AG04450 (cell line): ENCODE data around the gene LLGL2. TPM values are rescaled to one million over a fixed set of nuclear protein-coding genes. Genes with fewer than 3 reads are reported as not detected.

Source experiments
- CTCF ChIA-PET: fragments of 300-600, 350-600 bp; formaldehyde crosslinking; extraction: SDS; loops from one replicate; lab custom pipeline; 2022; ENCODE audit warnings: antibody characterized with exemption, inconsistent platforms; lab: Charles Lee
- POLR2A ChIA-PET: fragments of 350-600 bp; formaldehyde crosslinking; extraction: SDS; loops from one replicate; lab custom pipeline; 2021; ENCODE audit warnings: antibody characterized with exemption, inconsistent platforms; lab: Yijun Ruan, JAX
- DNase-seq: peaks from one replicate; pipeline ENCODE4 v3.0.0-alpha.2; 2011; ENCODE audit warnings: low read depth, low spot score
- H3K27ac ChIP-seq: one replicate; pipeline ENCODE4 v1.5.1; 2012; ENCODE audit warnings: low read depth, low read length, control low read depth
- H3K27me3 ChIP-seq: one replicate; pipeline ENCODE4 v1.6.0; 2012; ENCODE audit warnings: low read length; ENCODE audit not compliant: control insufficient read depth, insufficient read depth
- H3K4me3 ChIP-seq: 2 replicates; pipeline ENCODE4 v1.5.1; 2011; ENCODE audit warnings: mild to moderate bottlenecking, low read depth, low read length, control low read depth
- H3K9me3 ChIP-seq: 2 replicates; pipeline ENCODE4 v1.5.1; 2012; ENCODE audit warnings: low read length; ENCODE audit not compliant: control insufficient read depth, insufficient read depth
- CTCF ChIP-seq: IDR thresholded peaks from 2 replicates; pipeline ENCODE4 v1.5.1; 2011; ENCODE audit warnings: low read depth, low read length, control low read depth, inconsistent platforms
- polyA plus RNA-seq: library from polyadenylated mRNA; depleted of rRNA; stranded (reverse); fragments of >200 nt; gene quantifications from 2 replicates; pipeline ENCODE4 v1.2.3, GENCODE V29; 2011

LLGL2 gene
- polyA plus RNA-seq, 1 experiment, result 0.24 TPM

GRCh38 chr17:75584849-75585175, 59.3 kb downstream of the LLGL2 start:
- no peak for DNase-seq
- POLR2A ChIA-PET, result no interaction called here
- no peak overlapping the region for H3K27ac ChIP-seq
- peaks cover 12% of the 10 kb centered on the region for H3K9me3 ChIP-seq
- no peak for TF ChIP-seq CTCF
- H3K27me3 ChIP-seq, result peaks cover 26% of the 10 kb centered on the region
- H3K4me3 ChIP-seq, result no peak overlapping the region
- CTCF ChIA-PET, result no interaction called here

GRCh38 chr17:75587675-75588595, 62.4 kb downstream of the LLGL2 start, which contains the start of gene MYO15B:
Gene MYO15B (plus strand): TSS chr17:75587800. CDS start chr17:75588058, 258 bp downstream.
- Histone ChIP-seq H3K27ac (no peak within 1 kb of the TSS), H3K4me3 (peak within 1 kb of the TSS; percentile 13; the same call in 1 of the 2 replicates), H3K27me3 (peaks cover 32% of the 10 kb centered on the region), H3K9me3 (peaks cover 4% of the 10 kb centered on the region)
- ChIA-PET CTCF (interaction anchor here (0.9 to 1.3 kb wide), 4 partner anchors 8 to 71 kb away, joined by 3 to 5 read pairs (median 3); partner anchors contain the start of genes SMIM5 and TSEN54), POLR2A (no interaction called here)
- 0 out of 2 replicates have a peak, but pooled peaks have one; percentile 4 for TF ChIP-seq CTCF
- no peak for DNase-seq

GRCh38 chr17:75588596-75589011, 63.1 kb downstream of the LLGL2 start:
- Histone ChIP-seq H3K4me3 (peak overlapping the region; percentile 13; the same call in 1 of the 2 replicates), H3K9me3 (peaks cover 4% of the 10 kb centered on the region), H3K27me3 (peaks cover 32% of the 10 kb centered on the region), H3K27ac (no peak overlapping the region)
- no peak for TF ChIP-seq CTCF
- ChIA-PET CTCF (interaction anchor here (0.9 to 1.3 kb wide), 4 partner anchors 8 to 72 kb away, joined by 3 to 5 read pairs (median 3); partner anchors contain the start of genes SMIM5 and TSEN54), POLR2A (no interaction called here)
- DNase-seq, result no peak

GRCh38 chr17:75589012-75589918, 63.8 kb downstream of the LLGL2 start:
- POLR2A ChIA-PET, result no interaction called here
- peak; percentile 21; the same call in 1 of the 2 replicates for TF ChIP-seq CTCF
- CTCF ChIA-PET, result interaction anchor here (1.1 to 1.3 kb wide), 2 partner anchors 44 to 73 kb away, joined by 3 to 5 read pairs; partner anchors contain the start of genes SMIM5 and TSEN54
- peaks cover 4% of the 10 kb centered on the region for H3K9me3 ChIP-seq
- peaks cover 31% of the 10 kb centered on the region for H3K27me3 ChIP-seq
- H3K4me3 ChIP-seq, result peak overlapping the region; percentile 66
- no peak overlapping the region for H3K27ac ChIP-seq
- peak; percentile 48 for DNase-seq
